Astrocyte (in vitro differentiated cells and primary cell): Measurements from ENCODE around the gene EBPL. TPM values are rescaled to one million over a fixed set of nuclear protein-coding genes. Genes with fewer than 3 reads are reported as not detected.
A peak's percentile ranks its signal among the peaks of the same experiment; 100 is the strongest.
"Not testable (repeated sequence)": the region's sequence is repeated elsewhere in the genome, so short reads cannot be mapped to it uniquely, and the experiment has no call there.

ENCODE experiments used
- DNase-seq: peaks from one replicate; pipeline ENCODE4 v3.0.0-alpha.2; 2010; ENCODE audit warnings: low read depth
- FAIRE-seq: peaks from 2 replicates; lab custom pipeline; 2011; peaks lifted over from hg19 to GRCh38; lab: Jason Lieb, UNC
- H2AFZ ChIP-seq: 2 replicates; pipeline ENCODE4 v1.6.0; 2012; ENCODE audit warnings: low read depth, low read length, inconsistent platforms
- H3K27ac ChIP-seq: 2 replicates; pipeline ENCODE4 v1.5.1; 2011; ENCODE audit warnings: low read depth, low read length, inconsistent platforms
- H3K27me3 ChIP-seq: 2 replicates; pipeline ENCODE4 v1.6.0; 2011; ENCODE audit warnings: low read length, inconsistent platforms; ENCODE audit not compliant: insufficient read depth
- H3K36me3 ChIP-seq: 2 replicates; pipeline ENCODE4 v1.5.1; 2011; ENCODE audit warnings: low read length, inconsistent platforms; ENCODE audit not compliant: insufficient read depth
- H3K4me1 ChIP-seq: 2 replicates; pipeline ENCODE4 v1.5.1; 2011; ENCODE audit warnings: low read length, inconsistent platforms; ENCODE audit not compliant: insufficient read depth
- H3K4me2 ChIP-seq: 2 replicates; pipeline ENCODE4 v1.6.0; 2012; ENCODE audit warnings: low read length, inconsistent platforms
- H3K4me3 ChIP-seq: 2 replicates; pipeline ENCODE4 v1.5.1; 2011; ENCODE audit warnings: low read depth, mild to moderate bottlenecking, low read length, inconsistent platforms; ENCODE audit not compliant: insufficient read depth
- H3K79me2 ChIP-seq: 2 replicates; pipeline ENCODE4 v1.6.0; 2012; ENCODE audit warnings: mild to moderate bottlenecking, low read length, inconsistent platforms; ENCODE audit not compliant: insufficient read depth
- H3K9ac ChIP-seq: 2 replicates; pipeline ENCODE4 v1.6.0; 2012; ENCODE audit warnings: mild to moderate bottlenecking, low read length, inconsistent platforms
- H3K9me3 ChIP-seq: 2 replicates; pipeline ENCODE4 v1.5.1; 2012; ENCODE audit warnings: low read depth, mild to moderate bottlenecking, low read length, inconsistent platforms; ENCODE audit not compliant: insufficient read depth
- H4K20me1 ChIP-seq: 2 replicates; pipeline ENCODE4 v1.6.0; 2012; ENCODE audit warnings: low read length, inconsistent platforms; ENCODE audit not compliant: insufficient read depth
- H3K27ac Mint-ChIP-seq: one replicate; pipeline ENCODE4 v1.8.0; 2021; ENCODE audit warnings: mild to moderate bottlenecking, mixed read lengths; ENCODE audit not compliant: unreplicated experiment
- H3K27me3 Mint-ChIP-seq: one replicate; pipeline ENCODE4 v1.8.0; 2021; ENCODE audit warnings: low read depth, mixed read lengths; ENCODE audit not compliant: unreplicated experiment
- H3K36me3 Mint-ChIP-seq: one replicate; pipeline ENCODE4 v1.8.0; 2021; ENCODE audit warnings: low read depth, mixed read lengths; ENCODE audit not compliant: unreplicated experiment
- H3K4me1 Mint-ChIP-seq: one replicate; pipeline ENCODE4 v1.8.0; 2021; ENCODE audit warnings: low read depth, mixed read lengths; ENCODE audit not compliant: unreplicated experiment
- H3K4me3 Mint-ChIP-seq: one replicate; pipeline ENCODE4 v1.8.0; 2021; ENCODE audit warnings: mild to moderate bottlenecking, moderate library complexity, mixed read lengths; ENCODE audit not compliant: unreplicated experiment
- H3K9me3 Mint-ChIP-seq: one replicate; pipeline ENCODE4 v1.8.0; 2021; ENCODE audit warnings: mild to moderate bottlenecking, mixed read lengths; ENCODE audit not compliant: unreplicated experiment
- EZH2 ChIP-seq: IDR thresholded peaks from 2 replicates; pipeline ENCODE4 v1.6.1; 2012; ENCODE audit warnings: mild to moderate bottlenecking, low read length, inconsistent platforms; ENCODE audit not compliant: insufficient read depth
- total RNA-seq: library from RNA; stranded (reverse); gene quantifications from 2 replicates; pipeline ENCODE4 v1.2.1, GENCODE V29; 2021

The EBPL gene
- total RNA-seq, 1 donor from 2014 or later = 62.1 TPM

- no peaks in the 10 kb centered on the region for H3K36me3 Mint-ChIP-seq
- H3K4me3 ChIP-seq = no peak overlapping the region
- no peaks in the 10 kb centered on the region for H4K20me1 ChIP-seq
- H3K9me3 ChIP-seq = no peaks in the 10 kb centered on the region
- H3K4me1 ChIP-seq = no peaks in the 10 kb centered on the region
- no peak for TF ChIP-seq EZH2
- H3K27ac Mint-ChIP-seq = no peak overlapping the region
- peak overlapping the region; percentile 37 for H2AFZ ChIP-seq
- H3K9me3 Mint-ChIP-seq = no peaks in the 10 kb centered on the region
- H3K27me3 Mint-ChIP-seq = no peaks in the 10 kb centered on the region
- no peak overlapping the region for H3K27ac ChIP-seq
- no peak overlapping the region for H3K4me3 Mint-ChIP-seq
- H3K9ac ChIP-seq = no peak overlapping the region
- no peak overlapping the region for H3K4me2 ChIP-seq
- FAIRE-seq = no peak
- no peaks in the 10 kb centered on the region for H3K27me3 ChIP-seq
- no peaks in the 10 kb centered on the region for H3K36me3 ChIP-seq
- no peak for DNase-seq
- peaks cover 17% of the 10 kb centered on the region for H3K4me1 Mint-ChIP-seq
- no peaks in the 10 kb centered on the region for H3K79me2 ChIP-seq
These were observed 75.2 kb downstream of the EBPL start for GRCh38 chr13:49615836-49616675.

DNA sequence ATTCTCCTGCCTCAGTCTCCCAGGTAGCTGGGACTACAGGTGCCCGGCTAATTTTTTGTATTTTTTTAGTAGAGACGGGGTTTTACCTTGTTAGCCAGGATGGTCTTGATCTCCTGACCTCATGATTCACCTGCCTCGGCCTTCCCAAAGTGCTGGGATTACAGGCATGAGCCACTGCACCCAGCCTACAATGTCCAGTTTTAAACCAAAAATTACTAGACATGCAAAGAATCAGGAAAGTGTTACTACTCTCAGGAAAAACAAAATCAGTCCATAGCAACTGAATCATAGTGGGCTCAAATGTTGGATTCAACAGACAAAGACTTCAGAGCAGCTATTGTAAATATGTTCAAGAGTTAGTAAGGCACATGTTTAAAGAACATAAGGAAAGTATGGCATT, 79.2 kb downstream of the EBPL start:
- H3K9me3 Mint-ChIP-seq, H3K27ac Mint-ChIP-seq, H3K4me2 ChIP-seq, H3K36me3 Mint-ChIP-seq, H3K4me3 Mint-ChIP-seq, H3K27me3 ChIP-seq, H3K27me3 Mint-ChIP-seq, FAIRE-seq, H3K9ac ChIP-seq, H3K4me3 ChIP-seq, H3K79me2 ChIP-seq, H4K20me1 ChIP-seq, H2AFZ ChIP-seq, H3K4me1 ChIP-seq, H3K9me3 ChIP-seq, DNase-seq, H3K27ac ChIP-seq, H3K36me3 ChIP-seq: not testable (repeated sequence)
- H3K4me1 Mint-ChIP-seq = peaks cover 13% of the 10 kb centered on the region

Other genes with a start within 250 kb of the EBPL start
- 13.2 and 13.7 TPM in 2 replicates for gene CAB39L, start 247.4 kb downstream of the EBPL start, total RNA-seq
- 5.6 and 5.8 TPM in 2 replicates for gene SETDB2, start 247.2 kb downstream of the EBPL start, total RNA-seq
- gene PHF11, start 195.5 kb downstream of the EBPL start, total RNA-seq = 26.8 and 30.8 TPM in 2 replicates
- gene RCBTB1, start 105.9 kb downstream of the EBPL start, total RNA-seq = 16.1 and 16.3 TPM in 2 replicates
- gene ARL11, start 63.0 kb downstream of the EBPL start, total RNA-seq = not detected in 2 replicates
- 54.9 and 62.0 TPM in 2 replicates for gene KPNA3, start 101.2 kb upstream of the EBPL start, total RNA-seq
- gene SPRYD7, start 244.9 kb upstream of the EBPL start, total RNA-seq = 10.3 and 11.5 TPM in 2 replicates